GM19455 (cell line): ENCODE data around the gene EIF5AL1.
"Not testable (repeated sequence)": the region's sequence is repeated elsewhere in the genome, so short reads cannot be mapped to it uniquely, and the experiment has no call there.

Experiments
- ATAC-seq: cut with Tn5 transposase; IDR thresholded peaks from one replicate; pipeline ENCODE4 v1.9.1; 2021; ENCODE audit not compliant: unreplicated experiment

Gene EIF5AL1

GRCh38 chr10:79487296-79488194 is 24.8 kb upstream of the EIF5AL1 start:
- peak; percentile 77 for ATAC-seq

- no peak for ATAC-seq
Measured at GRCh38 chr10:79488336-79488735, 24.0 kb upstream of the EIF5AL1 start.

- ATAC-seq: no peak
Measured at GRCh38 chr10:79488870-79489269, 23.5 kb upstream of the EIF5AL1 start.

- no peak for ATAC-seq
Measured at GRCh38 chr10:79490400-79491142, 21.8 kb upstream of the EIF5AL1 start.

GRCh38 chr10:79491143-79491835 is 21.0 kb upstream of the EIF5AL1 start:
- ATAC-seq: no peak

- ATAC-seq: no peak
Measured at GRCh38 chr10:79492256-79492655, 20.1 kb upstream of the EIF5AL1 start.

- no peak for ATAC-seq
Measured at GRCh38 chr10:79492839-79493238, 19.5 kb upstream of the EIF5AL1 start.

- no peak for ATAC-seq
Measured at GRCh38 chr10:79493806-79494205, 18.5 kb upstream of the EIF5AL1 start.

GRCh38 chr10:79494871-79495705 is 17.2 kb upstream of the EIF5AL1 start:
- no peak for ATAC-seq

- no peak for ATAC-seq
Measured at GRCh38 chr10:79495791-79496190, 16.5 kb upstream of the EIF5AL1 start.

- ATAC-seq: no peak
Measured at GRCh38 chr10:79496896-79497295, 15.4 kb upstream of the EIF5AL1 start.

- no peak for ATAC-seq
Measured at GRCh38 chr10:79498291-79498829, 14.0 kb upstream of the EIF5AL1 start.

- ATAC-seq: no peak
Measured at GRCh38 chr10:79502561-79503309, 9.6 kb upstream of the EIF5AL1 start.

GRCh38 chr10:79503787-79504186 is 8.5 kb upstream of the EIF5AL1 start:
- ATAC-seq: not testable (repeated sequence)

- not testable (repeated sequence) for ATAC-seq
Measured at GRCh38 chr10:79504483-79504882, 7.8 kb upstream of the EIF5AL1 start.

GRCh38 chr10:79505328-79505727 is 7.0 kb upstream of the EIF5AL1 start:
- not testable (repeated sequence) for ATAC-seq

GRCh38 chr10:79505829-79506228 is 6.5 kb upstream of the EIF5AL1 start:
- ATAC-seq: no peak

- no peak for ATAC-seq
Measured at GRCh38 chr10:79507440-79508167, 4.7 kb upstream of the EIF5AL1 start.

GRCh38 chr10:79508245-79508644 is 4.1 kb upstream of the EIF5AL1 start:
- ATAC-seq: not testable (repeated sequence)
